Measurements from ENCODE around the gene CD68. TPM values are rescaled to one million over a fixed set of nuclear protein-coding genes. Genes with fewer than 3 reads are reported as not detected.

The CD68 gene
- total RNA-seq, 1 donor from 2014 or later, result 398 TPM

DNA sequence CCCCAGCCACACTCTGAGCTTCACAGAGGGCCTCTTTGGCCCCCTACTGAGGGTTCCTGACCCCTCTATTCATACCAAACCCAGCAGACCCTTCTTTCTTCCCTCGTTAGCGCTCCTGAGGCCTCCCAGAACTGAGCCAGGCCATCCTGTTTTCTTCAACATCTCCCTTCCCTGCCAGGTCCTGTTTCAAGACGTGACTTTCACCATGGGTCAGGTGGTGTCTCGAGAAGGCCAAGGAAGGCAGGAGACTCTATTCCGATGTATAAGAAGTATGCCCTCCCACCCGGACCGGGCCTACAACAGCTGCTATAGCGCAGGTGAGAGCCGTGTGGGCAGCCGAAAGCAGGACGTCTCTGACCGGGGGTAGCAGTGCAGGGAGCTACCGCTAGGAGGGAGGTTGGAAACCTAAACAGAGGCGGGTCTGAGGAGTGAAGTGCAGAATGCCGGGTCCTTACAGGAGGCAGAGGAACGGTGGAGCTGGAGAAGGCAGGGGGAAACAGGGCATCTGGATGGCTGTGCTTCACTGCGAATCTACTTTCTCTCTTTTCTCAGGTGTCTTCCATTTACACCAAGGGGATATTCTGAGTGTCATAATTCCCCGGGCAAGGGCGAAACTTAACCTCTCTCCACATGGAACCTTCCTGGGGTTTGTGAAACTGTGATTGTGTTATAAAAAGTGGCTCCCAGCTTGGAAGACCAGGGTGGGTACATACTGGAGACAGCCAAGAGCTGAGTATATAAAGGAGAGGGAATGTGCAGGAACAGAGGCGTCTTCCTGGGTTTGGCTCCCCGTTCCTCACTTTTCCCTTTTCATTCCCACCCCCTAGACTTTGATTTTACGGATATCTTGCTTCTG is 19.0 kb upstream of the CD68 start:
- H3K27ac ChIP-seq, result peak overlapping the region; percentile 96
- ATAC-seq (peak; percentile 37), DNase-seq (peak; percentile 83)
- TF ChIP-seq CTCF (IDR thresholded peaks at IDR 0.05), result peak; percentile 46
- peaks cover 22% of the 10 kb centered on the region for H3K36me3 ChIP-seq
- intact Hi-C loops (cut with DNase I), result no loop called here
- H3K27me3 ChIP-seq, result no peaks in the 10 kb centered on the region
- no peaks in the 10 kb centered on the region for H3K9me3 ChIP-seq
- peaks cover 57% of the 10 kb centered on the region for H3K4me1 ChIP-seq
- peak overlapping the region; percentile 91 for H3K4me3 ChIP-seq

DNA sequence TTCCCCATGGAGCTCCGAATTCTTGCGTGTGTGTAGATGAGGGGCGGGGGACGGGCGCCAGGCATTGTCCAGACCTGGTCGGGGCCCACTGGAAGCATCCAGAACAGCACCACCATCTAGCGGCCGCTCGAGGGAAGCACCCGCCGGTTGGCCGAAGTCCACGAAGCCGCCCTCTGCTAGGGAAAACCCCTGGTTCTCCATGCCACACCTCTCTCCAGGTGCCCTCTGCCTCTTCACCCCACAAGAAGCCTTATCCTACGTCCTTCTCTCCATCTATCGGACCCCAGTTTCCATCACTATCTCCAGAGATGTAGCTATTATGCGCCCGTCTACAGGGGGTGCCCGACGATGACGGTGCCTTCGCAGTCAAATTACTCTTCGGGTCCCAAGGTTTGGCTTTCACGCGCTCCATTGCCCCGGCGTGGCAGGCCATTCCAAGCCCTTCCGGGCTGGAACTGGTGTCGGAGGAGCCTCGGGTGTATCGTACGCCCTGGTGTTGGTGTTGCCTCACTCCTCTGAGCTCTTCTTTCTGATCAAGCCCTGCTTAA is 18.3 kb upstream of the CD68 start:
- intact Hi-C loops (cut with DNase I), result no loop called here
- Histone ChIP-seq H3K4me3 (peak overlapping the region; percentile 91), H3K9me3 (no peaks in the 10 kb centered on the region), H3K27ac (peak overlapping the region; percentile 96), H3K27me3 (no peaks in the 10 kb centered on the region), H3K4me1 (peaks cover 57% of the 10 kb centered on the region), H3K36me3 (peaks cover 29% of the 10 kb centered on the region)
- peak; percentile 96 for DNase-seq
- peak; percentile 73 for ATAC-seq
- TF ChIP-seq CTCF (IDR thresholded peaks at IDR 0.05), result peak; percentile 85

DNA sequence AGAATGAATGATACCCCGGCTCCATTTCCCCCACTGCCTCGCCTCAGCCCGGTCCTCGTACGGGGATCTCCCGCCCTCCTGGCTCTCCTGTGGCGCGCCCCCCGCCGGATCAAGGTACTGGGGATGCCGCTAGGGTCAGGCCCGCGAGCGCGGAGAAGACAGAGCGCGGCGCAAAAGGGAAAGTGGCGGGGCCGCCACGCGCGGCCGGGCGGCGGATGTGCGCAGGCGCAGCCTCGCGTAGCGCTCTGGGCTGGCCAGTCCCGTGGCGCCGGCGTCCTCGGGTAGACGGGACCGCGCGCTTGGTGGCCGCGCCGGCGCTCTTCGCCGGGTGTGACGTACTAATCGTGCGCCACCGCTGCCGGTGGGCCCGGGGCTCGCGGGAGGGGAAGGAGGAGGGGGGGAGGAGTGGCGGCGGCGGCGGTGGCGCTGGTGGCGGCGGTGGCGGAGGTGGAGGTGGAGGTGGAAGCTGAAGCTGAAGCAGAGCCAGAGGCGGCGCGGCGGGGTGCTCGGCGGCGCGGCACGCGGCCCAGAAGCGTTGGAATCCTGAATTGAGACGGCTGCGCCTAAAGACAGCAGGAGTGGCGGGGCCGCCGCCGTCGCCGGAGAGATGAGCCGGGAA is 17.7 kb upstream of the CD68 start, which contains the start of gene SENP3:
Gene SENP3 (plus strand): TSS at position 331 of the 619 bp plus-strand sequence. CDS start 1,158 bp downstream, outside the sequence.
- ATAC-seq (peak; percentile 76), DNase-seq (peak; percentile 96)
- no peak for TF ChIP-seq CTCF (IDR thresholded peaks at IDR 0.05)
- Histone ChIP-seq H3K4me3 (peak within 1 kb of the TSS; percentile 91), H3K27ac (peak within 1 kb of the TSS; percentile 96), H3K36me3 (peaks cover 35% of the 10 kb centered on the region), H3K27me3 (no peaks in the 10 kb centered on the region), H3K4me1 (peaks cover 55% of the 10 kb centered on the region), H3K9me3 (no peaks in the 10 kb centered on the region)
- intact Hi-C loops (cut with DNase I), result no loop called here

GRCh38 chr17:7562208-7562605 is 17.2 kb upstream of the CD68 start:
- no peaks in the 10 kb centered on the region for H3K9me3 ChIP-seq
- TF ChIP-seq CTCF (IDR thresholded peaks at IDR 0.05), result no peak
- intact Hi-C loops (cut with DNase I), result no loop called here
- peak overlapping the region; percentile 96 for H3K27ac ChIP-seq
- no peak for DNase-seq
- H3K27me3 ChIP-seq, result no peaks in the 10 kb centered on the region
- H3K36me3 ChIP-seq, result peaks cover 40% of the 10 kb centered on the region
- no peak for ATAC-seq
- H3K4me1 ChIP-seq, result peaks cover 50% of the 10 kb centered on the region
- peak overlapping the region; percentile 91 for H3K4me3 ChIP-seq

DNA sequence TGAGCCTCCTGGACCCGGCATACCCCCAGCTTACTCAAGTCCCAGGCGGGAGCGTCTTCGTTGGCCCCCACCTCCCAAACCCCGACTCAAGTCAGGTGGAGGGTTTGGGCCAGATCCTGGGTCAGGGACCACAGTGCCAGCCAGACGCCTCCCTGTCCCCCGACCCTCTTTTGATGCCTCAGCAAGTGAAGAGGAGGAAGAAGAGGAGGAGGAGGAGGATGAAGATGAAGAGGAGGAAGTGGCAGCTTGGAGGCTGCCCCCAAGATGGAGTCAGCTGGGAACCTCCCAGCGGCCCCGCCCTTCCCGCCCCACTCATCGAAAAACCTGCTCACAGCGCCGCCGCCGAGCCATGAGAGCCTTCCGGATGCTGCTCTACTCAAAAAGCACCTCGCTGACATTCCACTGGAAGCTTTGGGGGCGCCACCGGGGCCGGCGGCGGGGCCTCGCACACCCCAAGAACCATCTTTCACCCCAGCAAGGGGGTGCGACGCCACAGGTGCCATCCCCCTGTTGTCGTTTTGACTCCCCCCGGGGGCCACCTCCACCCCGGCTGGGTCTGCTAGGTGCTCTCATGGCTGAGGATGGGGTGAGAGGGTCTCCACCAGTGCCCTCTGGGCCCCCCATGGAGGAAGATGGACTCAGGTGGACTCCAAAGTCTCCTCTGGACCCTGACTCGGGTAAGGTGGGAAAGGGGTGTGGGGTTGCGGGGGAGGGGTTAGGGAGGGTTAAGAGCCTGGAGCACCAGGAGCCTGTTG is 16.1 kb upstream of the CD68 start:
- no peak overlapping the region for H3K27ac ChIP-seq
- H3K4me1 ChIP-seq, result peaks cover 41% of the 10 kb centered on the region
- H3K27me3 ChIP-seq, result no peaks in the 10 kb centered on the region
- DNase-seq (no peak), ATAC-seq (no peak)
- peaks cover 46% of the 10 kb centered on the region for H3K36me3 ChIP-seq
- intact Hi-C loops (cut with DNase I), result no loop called here
- TF ChIP-seq CTCF (IDR thresholded peaks at IDR 0.05), result no peak
- peak overlapping the region; percentile 91 for H3K4me3 ChIP-seq
- no peaks in the 10 kb centered on the region for H3K9me3 ChIP-seq

Measured in upper lobe of right lung (tissue), 1 donor.